K562 (cell line): ENCODE measurements around the gene DUS1L. TPM values are rescaled to one million over a fixed set of nuclear protein-coding genes. Genes with fewer than 3 reads are reported as not detected.

Experiments
- ARID4B ChIP-seq: sonication (generic); formaldehyde crosslinking; IDR thresholded peaks from 2 replicates; pipeline ENCODE4 v1.8.0; 2022; ENCODE audit warnings: mild to moderate bottlenecking, missing genetic modification reagents
- CTCF ChIP-seq, 3 experiments: IDR thresholded peaks in 2 of 3; conservative IDR thresholded peaks in 1 of 3; 2 replicates each; pipeline ENCODE4 v1.5.1; 2011 to 2012; ENCODE audit warnings: low read length in 3 of 3, mild to moderate bottlenecking in 3 of 3, control low read depth in 2 of 3, improper control_type of control experiment in 1 of 3, inconsistent platforms in 1 of 3, low read depth in 1 of 3, mixed read lengths in 1 of 3, moderate library complexity in 1 of 3; ENCODE audit not compliant: insufficient read depth in 2 of 3
- TFAP4 ChIP-seq: sonication (generic); formaldehyde crosslinking; IDR thresholded peaks from 2 replicates; pipeline ENCODE4 v1.8.0; 2022; ENCODE audit warnings: missing genetic modification reagents, mild to moderate bottlenecking, moderate library complexity, borderline replicate concordance
- ZNF609 ChIP-seq: sonication (generic); formaldehyde crosslinking; IDR thresholded peaks from 2 replicates; pipeline ENCODE4 v1.8.1; 2023; ENCODE audit warnings: missing genetic modification reagents, mild to moderate bottlenecking, borderline replicate concordance
- polyA plus RNA-seq, 8 experiments: library from polyadenylated mRNA; depleted of rRNA in 4 of 8; stranded (reverse) in 5 of 8; unstranded in 3 of 8; fragments of >200 nt; fragmentation: Nextera tagmentation in 2 of 8; fragmentation: Illumina TruSeq in 1 of 8; extraction: Ambion mirVana in 2 of 8; extraction: Trizol in 1 of 8; gene quantifications; 2 replicates each; pipeline versions ENCODE4 v1.2.1 to v1.2.3, GENCODE V29; 2011 to 2014; ENCODE audit warnings: inconsistent platforms in 1 of 8, missing spikeins in 1 of 8
- total RNA-seq, 7 experiments: library from RNA; depleted of rRNA in 6 of 7; stranded (reverse); fragments of >200 nt in 6 of 7; fragmentation: Illumina TruSeq in 2 of 7; extraction: Trizol in 2 of 7; gene quantifications; 2 replicates each; pipeline versions ENCODE4 v1.2.1 to v1.2.3, GENCODE V29; 2011 to 2021; ENCODE audit warnings: low replicate concordance in 1 of 7

Gene DUS1L
- total and polyA plus RNA-seq, 9 of the 15 experiments (the other 6 are each of a cell fraction or from before 2014, with no cell fraction given): 7.8 to 210 (median 83.9) TPM

- TF ChIP-seq CTCF (IDR thresholded peaks at IDR 0.05 in 2 of 3, conservative IDR thresholded peaks at IDR 0.05 in 1 of 3; ENCODE audit: insufficient read depth in 2 of 3, low read depth in 1 of 3, low read length in 3 of 3) (peak; percentile 55 to 68 (median 67); a peak in 5 of 6 replicates), ZNF609 (CRISPR knock-in tag) (no peak), ARID4B (CRISPR knock-in tag) (peak; percentile 59), TFAP4 (0 out of 2 replicates have a peak, but pooled peaks have one; percentile 8)
These were observed 44.3 kb downstream of the DUS1L start (continued) for GRCh38 chr17:82021107-82021899.
